AG04449 (cell line): ENCODE data around the gene FBXO17.

Source experiments
- CTCF ChIA-PET: fragments of 350-600 bp; formaldehyde crosslinking; extraction: SDS; loops from one replicate; lab custom pipeline; 2021; ENCODE audit warnings: antibody characterized with exemption; lab: Yijun Ruan, JAX
- POLR2A ChIA-PET: fragments of 400-600, 350-600 bp; formaldehyde crosslinking; extraction: SDS; loops from one replicate; lab custom pipeline; 2020; ENCODE audit warnings: antibody characterized with exemption, inconsistent platforms; lab: Yijun Ruan, JAX
- DNase-seq: peaks from one replicate; pipeline ENCODE4 v3.0.0-alpha.2; 2010; ENCODE audit warnings: low read depth, low spot score
- H3K4me3 ChIP-seq: 2 replicates; pipeline ENCODE4 v1.5.1; 2011; ENCODE audit warnings: low read depth, mild to moderate bottlenecking, control low read depth, low read length
- CTCF ChIP-seq: IDR thresholded peaks from one replicate; pipeline ENCODE4 v1.5.1; 2011; ENCODE audit warnings: mild to moderate bottlenecking, moderate library complexity, low read length, control low read depth, inconsistent platforms; ENCODE audit not compliant: insufficient read depth; ENCODE audit errors: missing control alignments

Gene FBXO17

GRCh38 chr19:38917921-38918491 lies 57.5 kb downstream of the FBXO17 start:
- TF ChIP-seq CTCF, result no peak
- no peak overlapping the region for H3K4me3 ChIP-seq
- ChIA-PET CTCF (interaction anchor here (1.7 to 9.5 kb wide), 2 partner anchors 10 to 515 kb away, joined by 4 to 90 read pairs; partner anchors contain the start of genes FAM98C, MRPS12 and SARS2), POLR2A (no interaction called here)
- DNase-seq, result no peak

- ChIA-PET CTCF (interaction anchor here (0.8 to 9.5 kb wide), 3 partner anchors 11 to 514 kb away, joined by 3 to 90 read pairs (median 4); partner anchors contain the start of genes FAM98C, MRPS12 and SARS2), POLR2A (no interaction called here)
- no peak for TF ChIP-seq CTCF
- no peak for DNase-seq
- no peak overlapping the region for H3K4me3 ChIP-seq
Observed at GRCh38 chr19:38917516-38917915, 58.0 kb downstream of the FBXO17 start.

- no peak overlapping the region for H3K4me3 ChIP-seq
- no peak for TF ChIP-seq CTCF
- ChIA-PET POLR2A (no interaction called here), CTCF (interaction anchor here (0.8 to 9.5 kb wide), 3 partner anchors 8 to 281 kb away, joined by 3 to 90 read pairs (median 3); partner anchors contain the start of genes MRPS12 and SARS2)
- DNase-seq, result no peak
Observed at GRCh38 chr19:38915329-38916321, 59.9 kb downstream of the FBXO17 start.

GRCh38 chr19:38913958-38914357 lies 61.6 kb downstream of the FBXO17 start:
- no peak overlapping the region for H3K4me3 ChIP-seq
- POLR2A ChIA-PET, result no interaction called here
- CTCF ChIA-PET, result interaction anchor here (9.5 kb wide), 1 partner anchor 14 kb away, joined by 90 read pairs; the partner anchor contains the start of genes MRPS12 and SARS2
- no peak for TF ChIP-seq CTCF
- DNase-seq, result no peak

GRCh38 chr19:38912600-38913514 lies 62.7 kb downstream of the FBXO17 start:
- no peak for DNase-seq
- H3K4me3 ChIP-seq, result no peak overlapping the region
- ChIA-PET CTCF (interaction anchor here (9.5 kb wide), 1 partner anchor 16 kb away, joined by 90 read pairs; the partner anchor contains the start of genes MRPS12 and SARS2), POLR2A (no interaction called here)
- no peak for TF ChIP-seq CTCF
